Measurements from ENCODE around the gene ALG10.

DNA sequence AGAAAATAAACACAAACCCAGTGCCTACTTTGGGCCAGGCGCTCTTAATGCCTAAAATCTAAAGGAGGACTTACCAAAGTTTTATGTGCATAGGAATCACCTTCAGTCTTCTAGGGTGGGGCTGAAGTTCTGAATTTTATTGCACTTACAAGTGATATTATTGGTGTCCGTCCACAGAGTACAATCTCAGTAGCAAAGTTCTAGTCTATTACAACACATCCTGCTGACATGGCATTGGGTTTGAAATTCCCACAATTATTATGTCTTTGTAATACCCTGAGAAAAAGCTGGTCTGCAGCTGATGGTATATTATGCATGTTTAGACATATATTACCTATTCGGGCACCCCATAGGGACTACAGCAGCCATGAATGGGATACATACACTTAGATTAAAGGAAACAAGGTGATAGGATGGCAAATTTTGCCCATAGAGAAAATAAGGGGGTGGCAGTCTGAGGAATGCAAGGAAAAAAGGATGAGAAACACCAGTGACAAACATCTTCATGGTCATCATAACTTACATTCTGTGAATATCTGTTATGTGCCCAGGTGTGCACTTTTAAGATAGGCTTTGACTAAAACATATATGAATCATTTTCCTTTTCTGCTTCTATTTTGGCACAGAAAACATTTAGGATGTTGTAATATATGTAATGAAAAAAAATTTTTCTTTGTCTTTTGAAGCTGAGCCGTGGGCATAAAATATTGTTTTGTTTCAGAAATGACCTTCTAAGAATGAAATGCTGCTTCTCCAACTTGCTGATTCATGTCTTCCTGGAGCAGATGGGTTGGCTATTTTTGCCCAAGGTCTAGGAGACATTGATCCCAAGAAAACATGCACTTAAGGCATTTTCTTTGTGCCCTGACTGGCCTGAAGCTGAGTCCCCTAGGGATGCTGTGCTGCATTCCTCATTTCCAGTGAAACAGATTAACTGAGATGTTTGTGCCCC is 27.2 kb upstream of the ALG10 start:
- TF ChIP-seq POLR2A (IDR thresholded peaks at IDR 0.05): no peak
- TF ChIP-seq, protein P1, sequence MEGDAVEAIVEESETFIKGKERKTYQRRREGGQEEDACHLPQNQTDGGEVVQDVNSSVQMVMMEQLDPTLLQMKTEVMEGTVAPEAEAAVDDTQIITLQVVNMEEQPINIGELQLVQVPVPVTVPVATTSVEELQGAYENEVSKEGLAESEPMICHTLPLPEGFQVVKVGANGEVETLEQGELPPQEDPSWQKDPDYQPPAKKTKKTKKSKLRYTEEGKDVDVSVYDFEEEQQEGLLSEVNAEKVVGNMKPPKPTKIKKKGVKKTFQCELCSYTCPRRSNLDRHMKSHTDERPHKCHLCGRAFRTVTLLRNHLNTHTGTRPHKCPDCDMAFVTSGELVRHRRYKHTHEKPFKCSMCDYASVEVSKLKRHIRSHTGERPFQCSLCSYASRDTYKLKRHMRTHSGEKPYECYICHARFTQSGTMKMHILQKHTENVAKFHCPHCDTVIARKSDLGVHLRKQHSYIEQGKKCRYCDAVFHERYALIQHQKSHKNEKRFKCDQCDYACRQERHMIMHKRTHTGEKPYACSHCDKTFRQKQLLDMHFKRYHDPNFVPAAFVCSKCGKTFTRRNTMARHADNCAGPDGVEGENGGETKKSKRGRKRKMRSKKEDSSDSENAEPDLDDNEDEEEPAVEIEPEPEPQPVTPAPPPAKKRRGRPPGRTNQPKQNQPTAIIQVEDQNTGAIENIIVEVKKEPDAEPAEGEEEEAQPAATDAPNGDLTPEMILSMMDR (IDR thresholded peaks at IDR 0.05): no peak

Measured in testis (tissue), 2 donors.